ENCODE measurements around the gene CXCR5.

The CXCR5 gene

DNA sequence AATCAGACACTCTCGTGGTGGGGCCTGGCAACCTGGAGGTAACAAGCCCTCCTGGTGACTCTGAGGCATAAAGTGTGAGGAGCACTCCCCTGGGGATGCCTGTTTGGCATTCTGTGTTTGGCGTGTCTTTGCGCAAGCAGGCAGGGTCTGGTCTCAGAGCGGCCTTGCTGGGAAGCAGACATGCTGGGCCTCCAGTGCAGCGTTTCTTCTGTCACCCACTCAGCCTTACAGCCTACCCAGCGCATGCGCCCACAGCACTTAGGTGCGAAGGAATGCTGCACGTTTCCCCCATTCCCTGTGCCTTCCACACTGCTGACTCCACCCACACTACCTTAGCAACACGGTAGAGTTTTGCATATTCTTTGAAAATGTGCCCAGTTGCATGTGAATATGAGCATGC lies 7.4 kb upstream of the CXCR5 start:
- no peak for DNase-seq (ENCODE audit: low read depth in 2 of 2, low spot score in 1 of 2)

DNA sequence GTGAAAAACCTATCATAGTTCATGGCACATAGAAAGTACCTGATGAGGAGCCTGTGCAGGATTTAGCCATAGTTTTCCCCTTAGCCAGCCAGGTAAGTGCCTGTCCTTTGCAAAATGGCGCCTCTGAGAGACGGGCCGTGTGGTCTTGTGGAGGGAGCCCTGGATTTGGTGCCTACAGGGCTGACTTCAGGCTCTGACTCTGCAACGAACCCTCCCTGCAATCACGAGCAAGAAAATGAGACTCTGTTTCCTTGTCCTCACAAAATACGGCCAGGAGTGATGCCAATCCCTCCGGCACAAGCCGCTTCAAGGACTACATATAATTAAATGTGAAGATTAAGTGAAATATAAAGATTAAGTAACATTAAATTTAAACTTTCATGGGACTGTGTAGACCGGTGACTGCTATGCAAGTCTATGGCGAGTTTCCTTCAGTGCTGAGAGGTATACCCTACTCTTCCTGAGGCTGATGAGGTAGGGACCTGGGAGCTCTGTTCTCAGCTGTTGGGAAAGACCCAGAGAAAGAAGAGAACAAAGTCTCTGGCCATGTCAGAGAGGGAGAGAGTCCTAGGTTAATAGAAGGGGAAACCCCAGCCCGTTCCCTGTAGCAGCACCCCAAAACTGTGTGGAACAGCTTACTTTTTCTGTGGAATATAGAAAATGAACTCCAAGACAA lies 6.1 kb upstream of the CXCR5 start:
- no peak for DNase-seq (ENCODE audit: low read depth in 2 of 2, low spot score in 1 of 2)

DNA sequence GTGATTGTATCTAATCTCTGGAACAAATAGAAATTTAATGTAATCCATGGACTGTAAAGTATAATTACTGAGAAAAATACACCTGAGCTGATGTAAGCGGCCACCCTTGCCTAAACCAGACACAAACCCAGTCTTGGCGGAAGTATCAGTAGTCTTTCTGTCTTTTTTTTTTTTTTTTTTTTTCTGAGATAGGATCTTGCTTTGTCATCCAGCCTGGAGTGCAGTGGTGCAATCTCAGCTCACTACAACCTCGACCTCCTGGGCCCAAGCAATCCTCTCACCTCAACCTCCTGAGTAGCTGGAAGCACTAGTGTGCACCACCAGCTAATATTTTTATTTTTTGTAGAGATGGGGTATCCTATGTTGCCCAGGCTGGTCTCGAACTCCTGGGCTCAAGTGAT lies 5.5 kb upstream of the CXCR5 start:
- DNase-seq (ENCODE audit: low read depth in 2 of 2, low spot score in 1 of 2) = no peak

- DNase-seq (ENCODE audit: low read depth in 2 of 2, low spot score in 1 of 2) = no peak
These were observed 2.5 kb upstream of the CXCR5 start for GRCh38 chr11:118881228-118881627.

DNA sequence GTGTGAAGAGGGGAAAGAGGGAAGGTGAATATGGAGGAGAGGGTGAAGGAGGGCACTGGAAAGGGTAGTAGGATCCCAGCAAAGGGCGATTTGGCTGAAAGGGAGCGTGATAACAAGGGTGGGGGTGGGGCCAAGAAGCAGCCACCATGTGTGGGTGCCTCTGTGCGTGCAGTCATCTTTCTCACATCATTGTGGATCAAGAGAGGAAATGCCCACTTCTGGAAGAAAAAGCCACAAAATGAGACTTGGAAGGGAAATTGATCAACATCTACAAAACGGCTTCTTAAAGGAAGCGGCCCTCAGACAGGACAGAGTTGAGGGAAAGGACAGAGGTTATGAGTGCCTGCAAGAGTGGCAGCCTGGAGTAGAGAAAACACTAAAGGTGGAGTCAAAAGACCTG lies 1.2 kb upstream of the CXCR5 start:
- DNase-seq (ENCODE audit: low read depth in 2 of 2, low spot score in 1 of 2) = no peak

GRCh38 chr11:118883004-118883367 lies 706 bp upstream of the CXCR5 start:
- DNase-seq (ENCODE audit: low read depth in 2 of 2, low spot score in 1 of 2) = no peak

GRCh38 chr11:118884875-118885274 lies 1.2 kb downstream of the CXCR5 start:
- no peak for DNase-seq (ENCODE audit: low read depth in 2 of 2, low spot score in 1 of 2)

DNA sequence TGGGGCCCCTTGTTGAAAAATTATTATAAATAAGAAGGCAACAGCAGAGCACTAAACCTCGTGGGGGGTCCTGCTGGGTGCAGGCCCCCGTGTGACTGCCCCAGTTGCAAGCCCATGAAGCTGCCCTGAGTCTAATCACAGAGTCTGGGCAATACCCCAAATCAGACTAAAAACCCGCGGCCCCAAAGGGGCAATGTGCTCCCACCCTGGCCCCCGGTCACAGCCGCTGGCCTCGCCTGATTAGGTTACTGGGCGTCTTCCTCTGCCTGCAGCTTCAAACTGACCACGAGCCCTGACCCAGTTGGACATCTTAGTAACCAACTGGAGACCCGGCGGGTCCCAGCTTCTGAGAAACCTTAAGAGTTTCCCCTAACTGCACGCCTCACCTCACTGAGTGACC lies 1.6 kb downstream of the CXCR5 start:
- DNase-seq (ENCODE audit: low read depth in 2 of 2, low spot score in 1 of 2) = no peak

DNA sequence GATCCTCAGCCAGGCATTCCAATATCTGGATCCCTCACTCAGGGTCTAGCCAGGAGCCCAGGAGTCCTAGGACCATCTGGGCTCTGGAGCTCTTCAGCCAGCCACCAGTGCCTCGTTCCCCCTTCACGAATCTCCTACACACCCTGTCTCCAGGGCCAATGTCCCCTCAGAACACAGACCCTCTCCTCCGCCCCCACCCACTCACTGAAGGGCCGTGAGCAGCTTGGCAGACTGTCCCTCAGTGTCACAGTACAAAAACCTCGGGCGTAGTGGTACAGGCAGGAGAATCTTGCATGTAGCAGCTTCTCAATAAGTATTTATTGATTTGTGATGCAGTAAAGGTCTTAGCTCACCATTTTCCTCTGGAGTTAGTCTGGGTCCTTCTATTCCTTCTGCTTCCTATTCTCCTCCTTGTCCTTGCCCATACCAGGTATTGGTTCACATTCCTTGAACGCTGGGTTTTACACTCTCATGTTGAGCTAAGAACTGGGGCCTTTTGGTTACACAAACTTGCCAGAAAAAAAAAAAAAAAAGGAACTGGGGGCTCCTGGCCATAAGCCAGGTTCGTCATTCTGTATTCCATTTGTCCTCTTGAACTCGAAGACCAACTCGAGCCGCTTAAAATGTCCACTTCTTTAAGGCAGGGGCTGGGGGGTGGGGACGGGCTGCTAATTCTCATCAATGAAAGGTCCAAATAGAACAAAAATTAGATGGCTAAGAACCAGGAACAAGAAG lies 2.3 kb downstream of the CXCR5 start:
- no peak for DNase-seq (ENCODE audit: low read depth in 2 of 2, low spot score in 1 of 2)

- no peak for DNase-seq (ENCODE audit: low read depth in 2 of 2, low spot score in 1 of 2)
These were observed 3.0 kb downstream of the CXCR5 start for GRCh38 chr11:118886681-118887111.

DNA sequence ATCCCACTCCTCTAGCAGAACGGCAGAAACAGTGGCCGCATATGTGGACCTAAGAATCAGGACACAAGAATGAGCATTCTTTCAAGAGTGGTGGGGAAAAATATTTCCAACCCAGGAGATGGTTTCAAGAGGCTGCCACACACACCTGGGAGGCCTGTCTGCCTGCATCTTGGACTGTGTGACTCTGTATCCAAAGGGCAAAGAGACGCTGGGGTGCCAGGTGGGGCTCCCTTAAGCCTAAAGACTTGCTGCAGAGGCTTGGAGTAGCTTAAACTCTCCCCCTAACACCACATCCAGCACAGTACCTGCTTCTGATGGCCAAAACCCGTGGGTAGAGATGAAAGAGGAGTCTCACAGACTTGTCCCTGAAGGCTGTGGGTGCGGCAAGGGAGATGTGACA lies 3.5 kb downstream of the CXCR5 start:
- DNase-seq (ENCODE audit: low read depth in 2 of 2, low spot score in 1 of 2) = no peak

DNA sequence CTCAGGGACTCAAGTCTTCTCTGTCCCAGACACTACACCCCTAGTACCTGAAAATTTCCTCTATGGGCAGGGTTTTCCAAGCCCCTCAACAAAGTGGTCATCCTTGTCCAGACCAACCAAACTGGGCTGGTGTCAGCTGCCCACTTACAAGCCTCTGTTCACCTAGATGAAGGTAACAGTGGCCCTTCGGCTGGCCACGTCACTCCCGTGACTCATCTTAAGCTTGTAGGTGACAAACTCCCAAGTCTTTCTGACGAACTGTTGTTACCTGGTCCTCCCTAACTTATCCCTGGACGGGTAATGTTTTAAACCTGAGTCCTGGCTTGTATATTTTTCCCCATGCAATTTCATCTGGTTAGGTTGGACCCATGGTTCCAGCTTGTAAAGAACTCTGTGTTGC lies 4.7 kb downstream of the CXCR5 start:
- no peak for DNase-seq (ENCODE audit: low read depth in 2 of 2, low spot score in 1 of 2)

GRCh38 chr11:118889797-118890196 lies 6.1 kb downstream of the CXCR5 start:
- DNase-seq (ENCODE audit: low read depth in 2 of 2, low spot score in 1 of 2) = no peak

- no peak for DNase-seq (ENCODE audit: low read depth in 2 of 2, low spot score in 1 of 2)
These were observed 8.8 kb downstream of the CXCR5 start for GRCh38 chr11:118892514-118892913.

- no peak for DNase-seq (ENCODE audit: low read depth in 2 of 2, low spot score in 1 of 2)
These were observed 9.3 kb downstream of the CXCR5 start for GRCh38 chr11:118892964-118893363.

GRCh38 chr11:118893662-118894061 lies 10.0 kb downstream of the CXCR5 start:
- no peak for DNase-seq (ENCODE audit: low read depth in 2 of 2, low spot score in 1 of 2)

DNA sequence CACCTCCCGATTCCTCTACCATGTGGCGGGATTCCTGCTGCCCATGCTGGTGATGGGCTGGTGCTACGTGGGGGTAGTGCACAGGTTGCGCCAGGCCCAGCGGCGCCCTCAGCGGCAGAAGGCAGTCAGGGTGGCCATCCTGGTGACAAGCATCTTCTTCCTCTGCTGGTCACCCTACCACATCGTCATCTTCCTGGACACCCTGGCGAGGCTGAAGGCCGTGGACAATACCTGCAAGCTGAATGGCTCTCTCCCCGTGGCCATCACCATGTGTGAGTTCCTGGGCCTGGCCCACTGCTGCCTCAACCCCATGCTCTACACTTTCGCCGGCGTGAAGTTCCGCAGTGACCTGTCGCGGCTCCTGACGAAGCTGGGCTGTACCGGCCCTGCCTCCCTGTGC lies 10.5 kb downstream of the CXCR5 start:
- DNase-seq (ENCODE audit: low read depth in 2 of 2, low spot score in 1 of 2) = no peak

- no peak for DNase-seq (ENCODE audit: low read depth in 2 of 2, low spot score in 1 of 2)
These were observed 11.7 kb downstream of the CXCR5 start for GRCh38 chr11:118895093-118896039.

DNA sequence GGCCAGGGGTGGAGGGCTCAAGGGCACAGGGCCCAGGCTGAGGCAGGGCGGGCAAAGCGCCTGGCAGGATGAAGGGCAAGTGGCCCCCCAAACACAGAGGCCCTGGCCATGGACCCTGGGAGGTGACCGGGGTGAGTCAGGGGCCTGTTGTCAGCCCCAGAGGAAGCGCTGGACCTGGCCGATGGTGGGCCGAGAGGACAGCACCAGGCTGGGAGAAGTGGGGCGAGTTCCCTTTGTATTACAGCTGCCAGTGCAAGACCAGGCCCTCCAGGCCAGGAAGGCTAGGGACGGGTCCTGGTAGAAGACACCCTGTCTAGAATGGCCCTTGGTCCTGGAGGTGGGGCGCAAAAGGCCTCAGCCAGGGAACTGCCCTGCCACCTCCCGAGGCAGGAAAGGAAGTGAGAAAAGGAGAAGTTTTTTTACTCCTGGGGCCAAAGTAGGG lies 12.8 kb downstream of the CXCR5 start:
- no peak for DNase-seq (ENCODE audit: low read depth in 2 of 2, low spot score in 1 of 2)

- no peak for DNase-seq (ENCODE audit: low read depth in 2 of 2, low spot score in 1 of 2)
These were observed 13.4 kb downstream of the CXCR5 start for GRCh38 chr11:118896921-118897591.

DNA sequence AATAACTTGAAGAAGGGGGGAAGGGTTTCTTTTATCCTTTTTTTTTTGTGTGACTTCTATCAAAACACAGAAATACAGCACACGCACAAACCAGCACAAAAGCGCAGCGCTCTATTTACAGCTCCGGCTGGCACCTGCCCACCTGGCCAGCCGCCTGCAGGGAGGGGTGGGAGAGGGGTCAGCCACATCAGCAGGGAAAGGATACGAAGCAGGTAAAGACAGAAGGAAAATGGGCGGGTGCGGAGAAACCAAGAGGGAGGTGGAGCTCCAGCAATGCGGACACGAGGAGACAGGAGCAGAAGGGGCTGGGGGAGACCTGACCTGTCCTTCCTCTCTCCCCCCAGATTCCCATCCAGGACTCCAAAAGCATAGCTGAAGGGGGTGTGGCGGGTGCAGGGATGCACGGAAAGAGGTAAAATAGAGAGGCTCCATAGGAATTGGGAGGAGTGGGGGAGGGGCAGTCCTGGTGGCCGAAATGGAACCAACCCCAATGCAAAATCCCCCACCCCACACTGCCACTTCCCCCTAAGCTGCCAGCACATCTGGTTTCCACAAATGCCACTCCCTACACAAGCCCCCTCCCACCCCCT lies 14.1 kb downstream of the CXCR5 start:
- no peak for DNase-seq (ENCODE audit: low read depth in 2 of 2, low spot score in 1 of 2)

Measured in stimulated activated CD8-positive, alpha-beta memory T cell treated with anti-CD3 and anti-CD28 coated beads, Interleukin-4, amount 100 ng/mL, for 1 hour (primary cell).